ENCODE data around the gene WNT7A. TPM values are rescaled to one million over a fixed set of nuclear protein-coding genes. Genes with fewer than 3 reads are reported as not detected.

WNT7A gene
- total and polyA plus RNA-seq, 4 donors: not detected

GRCh38 chr3:13877911-13878280 is 2.0 kb downstream of the WNT7A start (continued):
- TF ChIP-seq REST (IDR thresholded peaks at IDR 0.05) (no peak), RAD21 (IDR thresholded peaks at IDR 0.05) (no peak), GABPA (IDR thresholded peaks at IDR 0.05 in 1 of 2, conservative IDR thresholded peaks at IDR 0.05 in 1 of 2) (no peak), EGR1 (IDR thresholded peaks at IDR 0.05; ENCODE audit: low read depth in 2 of 2) (no peak)

GRCh38 chr3:13876451-13877100 is 3.3 kb downstream of the WNT7A start:
- no peaks in the 10 kb centered on the region for H3K36me3 ChIP-seq (ENCODE audit: control insufficient read depth in 4 of 4, insufficient read depth in 3 of 4, low read depth in 1 of 4, low read length in 3 of 4)
- WGBS: 52% methylated on average over 6 of the region's 6 CpGs

GRCh38 chr3:13874891-13875290 is 5.0 kb downstream of the WNT7A start:
- Histone ChIP-seq H3K27ac (ENCODE audit: low read depth in 1 of 2, low read length in 2 of 2) (no peak overlapping the region), H3K9me3 (ENCODE audit: control insufficient read depth in 4 of 4, low read length in 3 of 4) (peaks cover 0 to 10% (median 7%) of the 10 kb centered on the region in 4 donors), H3K36me3 (ENCODE audit: control insufficient read depth in 4 of 4, insufficient read depth in 3 of 4, low read depth in 1 of 4, low read length in 3 of 4) (no peaks in the 10 kb centered on the region), H3K4me1 (ENCODE audit: control insufficient read depth in 4 of 4, insufficient read depth in 4 of 4, low read length in 3 of 4) (peaks cover 8 to 18% (median 12%) of the 10 kb centered on the region in 4 donors), H3K4me3 (ENCODE audit: low read depth in 1 of 3, low read length in 3 of 3) (no peak overlapping the region), H3K27me3 (ENCODE audit: control insufficient read depth in 4 of 4, insufficient read depth in 4 of 4, low read length in 3 of 4) (peaks cover 3 to 11% (median 9%) of the 10 kb centered on the region in 4 donors), H3K9ac (ENCODE audit: low read depth in 1 of 2, low read length in 2 of 2) (no peak overlapping the region)
- 75% methylated on average over 16 of the region's 16 CpGs for WGBS
- no peak for TF ChIP-seq REST (IDR thresholded peaks at IDR 0.05)
- TF ChIP-seq SP1 (IDR thresholded peaks at IDR 0.05): no peak
- no peak for TF ChIP-seq EGR1 (IDR thresholded peaks at IDR 0.05; ENCODE audit: low read depth in 2 of 2)
- TF ChIP-seq JUND (IDR thresholded peaks at IDR 0.05): no peak
- no peak for TF ChIP-seq HNF4G (IDR thresholded peaks at IDR 0.05)
- TF ChIP-seq YY1 (IDR thresholded peaks at IDR 0.05): no peak
- no peak for TF ChIP-seq ZBTB33 (IDR thresholded peaks at IDR 0.05)
- no peak for DNase-seq (ENCODE audit: low spot score)

More at GRCh38 chr3:13876451-13877100, 3.3 kb downstream of the WNT7A start:
- H3K27ac ChIP-seq (ENCODE audit: low read depth in 1 of 2, low read length in 2 of 2): no peak overlapping the region
- H3K9me3 ChIP-seq (ENCODE audit: control insufficient read depth in 4 of 4, low read length in 3 of 4): peaks cover 0 to 2% (median under 1%) of the 10 kb centered on the region in 4 donors
- DNase-seq (ENCODE audit: low spot score): no peak
- H3K9ac ChIP-seq (ENCODE audit: low read depth in 1 of 2, low read length in 2 of 2): no peak overlapping the region
- no peak overlapping the region for H3K4me3 ChIP-seq (ENCODE audit: low read depth in 1 of 3, low read length in 3 of 3)
- peaks cover 5 to 15% (median 9%) of the 10 kb centered on the region in 4 donors for H3K27me3 ChIP-seq (ENCODE audit: control insufficient read depth in 4 of 4, insufficient read depth in 4 of 4, low read length in 3 of 4)
- TF ChIP-seq FOXA2 (IDR thresholded peaks at IDR 0.05) (no peak), REST (IDR thresholded peaks at IDR 0.05) (no peak)
- H3K4me1 ChIP-seq (ENCODE audit: control insufficient read depth in 4 of 4, insufficient read depth in 4 of 4, low read length in 3 of 4): peaks cover 12 to 28% (median 17%) of the 10 kb centered on the region in 4 donors

Measured in liver (tissue), 9 donors.